Measurements from ENCODE around the gene CNTNAP5.

Gene CNTNAP5

DNA sequence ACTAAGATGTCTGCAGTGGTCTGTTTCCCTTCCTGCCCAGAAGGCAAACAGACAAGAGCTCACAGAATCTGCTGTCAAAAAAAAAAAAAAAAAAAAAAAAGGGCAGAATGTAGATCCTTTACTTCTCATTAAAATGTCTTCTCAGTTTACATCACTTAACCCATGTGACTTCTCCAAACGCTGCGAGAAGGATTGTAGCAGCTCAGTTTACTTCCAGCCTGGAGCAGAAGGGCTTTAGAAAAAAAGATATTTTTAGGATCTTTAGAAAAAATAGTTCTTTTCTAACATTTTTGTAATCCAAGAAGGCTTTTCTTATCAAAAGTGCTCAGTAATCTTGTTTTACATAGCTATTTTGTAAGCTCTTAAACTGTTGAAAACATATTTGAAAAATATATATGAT is 425.4 kb downstream of the CNTNAP5 start:
- TF ChIP-seq, protein P1, sequence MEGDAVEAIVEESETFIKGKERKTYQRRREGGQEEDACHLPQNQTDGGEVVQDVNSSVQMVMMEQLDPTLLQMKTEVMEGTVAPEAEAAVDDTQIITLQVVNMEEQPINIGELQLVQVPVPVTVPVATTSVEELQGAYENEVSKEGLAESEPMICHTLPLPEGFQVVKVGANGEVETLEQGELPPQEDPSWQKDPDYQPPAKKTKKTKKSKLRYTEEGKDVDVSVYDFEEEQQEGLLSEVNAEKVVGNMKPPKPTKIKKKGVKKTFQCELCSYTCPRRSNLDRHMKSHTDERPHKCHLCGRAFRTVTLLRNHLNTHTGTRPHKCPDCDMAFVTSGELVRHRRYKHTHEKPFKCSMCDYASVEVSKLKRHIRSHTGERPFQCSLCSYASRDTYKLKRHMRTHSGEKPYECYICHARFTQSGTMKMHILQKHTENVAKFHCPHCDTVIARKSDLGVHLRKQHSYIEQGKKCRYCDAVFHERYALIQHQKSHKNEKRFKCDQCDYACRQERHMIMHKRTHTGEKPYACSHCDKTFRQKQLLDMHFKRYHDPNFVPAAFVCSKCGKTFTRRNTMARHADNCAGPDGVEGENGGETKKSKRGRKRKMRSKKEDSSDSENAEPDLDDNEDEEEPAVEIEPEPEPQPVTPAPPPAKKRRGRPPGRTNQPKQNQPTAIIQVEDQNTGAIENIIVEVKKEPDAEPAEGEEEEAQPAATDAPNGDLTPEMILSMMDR (IDR thresholded peaks at IDR 0.05) = no peak
- no peak for DNase-seq
- Histone ChIP-seq H3K36me3 (no peaks in the 10 kb centered on the region), H3K27ac (no peak overlapping the region), H3K4me3 (no peak overlapping the region), H3K4me1 (no peaks in the 10 kb centered on the region), H3K9me3 (no peaks in the 10 kb centered on the region), H3K27me3 (no peaks in the 10 kb centered on the region)
- intact Hi-C loops (cut with DNase I; ENCODE audit: low total_unique reads) = no loop called here

DNA sequence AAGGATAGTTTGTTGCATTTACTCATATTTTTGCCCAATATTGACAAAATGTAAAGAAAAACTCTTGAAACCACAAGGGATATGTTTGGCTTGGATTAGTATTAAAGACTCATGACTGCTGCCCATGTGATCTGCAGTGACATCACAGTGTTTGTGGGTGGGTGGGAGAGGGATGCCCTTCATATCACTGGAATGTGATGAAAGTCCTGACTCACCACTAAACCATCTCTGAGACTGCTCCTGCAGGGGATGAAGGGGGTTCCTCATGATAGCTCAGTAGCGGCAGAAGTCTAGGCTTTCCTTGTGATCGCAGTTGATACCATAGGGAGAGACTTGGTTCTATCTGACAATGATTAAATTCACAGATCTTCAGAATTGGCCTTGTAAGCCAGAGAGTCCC is 451.2 kb downstream of the CNTNAP5 start:
- Histone ChIP-seq H3K27ac (no peak overlapping the region), H3K27me3 (no peaks in the 10 kb centered on the region), H3K4me1 (no peaks in the 10 kb centered on the region), H3K9me3 (no peaks in the 10 kb centered on the region), H3K4me3 (no peak overlapping the region), H3K36me3 (no peaks in the 10 kb centered on the region)
- TF ChIP-seq, protein P1 (IDR thresholded peaks at IDR 0.05) = no peak
- DNase-seq = no peak
- intact Hi-C loops (cut with DNase I; ENCODE audit: low total_unique reads) = no loop called here

DNA sequence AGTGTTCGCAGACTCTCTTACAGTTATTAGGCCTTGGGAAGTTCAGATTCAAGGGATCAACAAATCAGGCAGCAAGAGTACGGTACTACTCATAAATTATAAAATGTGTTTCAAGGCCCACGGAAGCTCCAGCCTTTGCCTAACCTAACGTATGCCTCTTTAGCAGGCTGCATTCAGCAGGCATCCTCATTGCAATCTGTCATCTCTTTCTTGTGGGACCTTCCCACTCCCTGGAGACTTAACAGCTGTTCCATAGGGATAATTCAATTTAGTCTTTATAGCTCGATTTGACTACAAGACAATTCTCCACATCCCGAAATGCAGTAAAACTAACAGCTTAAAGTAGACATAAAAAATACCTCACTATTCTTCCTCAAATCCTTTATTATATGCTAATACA is 453.7 kb downstream of the CNTNAP5 start:
- no peaks in the 10 kb centered on the region for H3K9me3 ChIP-seq
- no peaks in the 10 kb centered on the region for H3K4me1 ChIP-seq
- TF ChIP-seq, protein P1 (IDR thresholded peaks at IDR 0.05) = no peak
- intact Hi-C loops (cut with DNase I; ENCODE audit: low total_unique reads) = no loop called here
- no peaks in the 10 kb centered on the region for H3K27me3 ChIP-seq
- no peak for DNase-seq
- no peak overlapping the region for H3K4me3 ChIP-seq
- H3K27ac ChIP-seq = no peak overlapping the region
- no peaks in the 10 kb centered on the region for H3K36me3 ChIP-seq

DNA sequence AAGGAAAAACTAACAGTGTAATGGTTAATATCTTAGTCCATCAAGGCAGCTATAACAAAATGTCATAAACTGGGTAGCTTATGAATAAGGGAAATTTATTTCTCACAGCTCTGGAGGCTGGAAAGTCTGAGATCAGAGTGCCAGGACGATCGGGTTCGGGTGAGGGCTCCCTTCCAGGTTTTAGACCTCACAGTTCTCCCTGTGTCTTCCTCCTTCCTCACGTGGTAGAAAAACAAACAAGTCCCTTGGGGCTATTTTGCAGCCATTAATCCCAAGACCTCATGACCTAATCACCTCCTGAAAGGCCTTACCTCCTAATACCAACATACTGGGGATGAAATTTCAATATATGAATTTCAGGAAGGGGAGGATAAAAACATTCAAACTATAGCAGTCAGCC is 455.9 kb downstream of the CNTNAP5 start:
- no peaks in the 10 kb centered on the region for H3K4me1 ChIP-seq
- no peak overlapping the region for H3K4me3 ChIP-seq
- H3K9me3 ChIP-seq = no peaks in the 10 kb centered on the region
- DNase-seq = no peak
- no peaks in the 10 kb centered on the region for H3K36me3 ChIP-seq
- TF ChIP-seq, protein P1 (IDR thresholded peaks at IDR 0.05) = no peak
- no peak overlapping the region for H3K27ac ChIP-seq
- intact Hi-C loops (cut with DNase I; ENCODE audit: low total_unique reads) = no loop called here
- no peaks in the 10 kb centered on the region for H3K27me3 ChIP-seq

DNA sequence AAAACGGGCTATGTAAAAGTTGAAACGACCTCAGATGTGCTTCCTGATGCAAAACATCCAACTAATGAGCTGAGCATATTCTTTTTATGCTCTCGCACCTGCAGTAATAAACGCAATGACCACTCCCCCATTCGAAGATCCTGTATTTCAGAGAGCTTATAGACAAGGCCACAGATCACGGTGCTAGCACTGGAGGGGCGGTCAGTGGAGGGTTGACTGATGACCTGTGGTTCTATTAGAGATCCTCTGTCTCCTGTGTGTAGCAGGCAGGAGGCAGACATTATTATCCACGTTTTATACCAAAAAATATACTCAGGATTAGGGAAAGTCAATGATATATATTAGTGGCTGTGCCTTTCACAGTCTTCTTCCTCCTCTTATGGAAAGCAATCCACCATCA is 457.0 kb downstream of the CNTNAP5 start:
- intact Hi-C loops (cut with DNase I; ENCODE audit: low total_unique reads) = no loop called here
- TF ChIP-seq, protein P1 (IDR thresholded peaks at IDR 0.05) = no peak
- no peaks in the 10 kb centered on the region for H3K9me3 ChIP-seq
- no peaks in the 10 kb centered on the region for H3K4me1 ChIP-seq
- H3K27me3 ChIP-seq = no peaks in the 10 kb centered on the region
- DNase-seq = no peak
- H3K4me3 ChIP-seq = no peak overlapping the region
- H3K36me3 ChIP-seq = no peaks in the 10 kb centered on the region
- no peak overlapping the region for H3K27ac ChIP-seq

DNA sequence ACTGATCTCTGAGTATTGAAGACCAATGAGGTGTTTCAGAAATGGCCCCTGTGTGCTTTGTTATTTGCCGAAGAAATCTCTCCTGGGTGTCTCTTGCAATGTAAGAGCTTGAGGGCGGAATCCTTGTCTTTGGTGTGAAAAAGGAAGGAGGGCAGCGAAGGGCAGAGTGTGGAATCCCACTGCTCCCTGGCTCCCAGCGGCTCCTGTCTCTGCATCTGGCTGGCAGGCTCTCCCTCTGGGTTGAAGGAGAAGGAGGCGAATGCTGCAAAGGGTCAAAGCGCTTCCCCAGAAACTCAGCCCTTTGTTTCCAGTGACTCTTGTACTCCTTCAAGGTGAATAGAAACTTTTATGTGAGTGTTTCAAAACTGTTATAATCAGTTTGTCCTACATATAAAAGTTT is 457.5 kb downstream of the CNTNAP5 start:
- TF ChIP-seq, protein P1 (IDR thresholded peaks at IDR 0.05) = no peak
- Histone ChIP-seq H3K4me3 (no peak overlapping the region), H3K27me3 (no peaks in the 10 kb centered on the region), H3K27ac (no peak overlapping the region), H3K36me3 (no peaks in the 10 kb centered on the region), H3K4me1 (no peaks in the 10 kb centered on the region), H3K9me3 (no peaks in the 10 kb centered on the region)
- intact Hi-C loops (cut with DNase I; ENCODE audit: low total_unique reads) = no loop called here
- DNase-seq = no peak

Data from tibial artery (tissue), 4 donors.